PC-3 (cell line): Measurements from ENCODE around the gene TLE3.

Experiments used
- EZH2phosphoT487 ChIP-seq: fragments of 300-600 bp; sonication (generic); IDR thresholded peaks from 2 replicates; pipeline ENCODE4 v1.6.1; 2018; ENCODE audit warnings: mild to moderate bottlenecking, antibody characterized with exemption, low read length, borderline replicate concordance
- TF ChIP-seq, protein P1 (sequence below): fragments of 300-600 bp; sonication (generic); conservative IDR thresholded peaks from 2 replicates; pipeline ENCODE4 v1.5.1; 2017; ENCODE audit warnings: antibody characterized with exemption, low read depth, mild to moderate bottlenecking, low read length

DNA sequence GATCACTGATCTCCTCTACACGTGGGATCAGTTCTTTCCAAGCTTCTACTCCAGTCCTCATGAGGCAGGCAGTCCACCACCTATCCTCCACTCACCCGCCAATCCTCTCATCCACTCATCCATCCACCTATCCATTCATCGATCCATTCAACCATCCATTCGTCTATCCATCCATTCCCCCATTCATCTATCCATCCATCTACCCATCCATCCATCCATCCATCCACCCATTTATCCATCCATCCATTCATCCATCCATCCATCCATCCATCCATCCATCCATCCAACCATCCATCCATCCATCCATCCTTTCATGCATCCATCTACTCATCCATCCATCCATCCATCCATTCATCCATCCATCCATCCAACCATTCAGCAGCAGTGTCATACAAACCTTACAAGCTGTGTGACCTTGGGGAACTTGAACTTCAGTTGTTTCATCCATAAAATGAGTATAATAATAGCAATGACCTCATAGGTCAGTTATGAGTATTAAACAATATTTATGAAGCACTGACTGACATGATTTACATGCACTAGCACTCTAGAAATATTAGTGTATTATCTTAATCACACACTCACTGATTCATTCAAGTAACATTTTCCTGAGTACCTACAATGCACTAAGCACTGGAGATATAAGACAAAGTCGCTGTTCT lies 55.0 kb downstream of the TLE3 start:
- TF ChIP-seq, protein P1, sequence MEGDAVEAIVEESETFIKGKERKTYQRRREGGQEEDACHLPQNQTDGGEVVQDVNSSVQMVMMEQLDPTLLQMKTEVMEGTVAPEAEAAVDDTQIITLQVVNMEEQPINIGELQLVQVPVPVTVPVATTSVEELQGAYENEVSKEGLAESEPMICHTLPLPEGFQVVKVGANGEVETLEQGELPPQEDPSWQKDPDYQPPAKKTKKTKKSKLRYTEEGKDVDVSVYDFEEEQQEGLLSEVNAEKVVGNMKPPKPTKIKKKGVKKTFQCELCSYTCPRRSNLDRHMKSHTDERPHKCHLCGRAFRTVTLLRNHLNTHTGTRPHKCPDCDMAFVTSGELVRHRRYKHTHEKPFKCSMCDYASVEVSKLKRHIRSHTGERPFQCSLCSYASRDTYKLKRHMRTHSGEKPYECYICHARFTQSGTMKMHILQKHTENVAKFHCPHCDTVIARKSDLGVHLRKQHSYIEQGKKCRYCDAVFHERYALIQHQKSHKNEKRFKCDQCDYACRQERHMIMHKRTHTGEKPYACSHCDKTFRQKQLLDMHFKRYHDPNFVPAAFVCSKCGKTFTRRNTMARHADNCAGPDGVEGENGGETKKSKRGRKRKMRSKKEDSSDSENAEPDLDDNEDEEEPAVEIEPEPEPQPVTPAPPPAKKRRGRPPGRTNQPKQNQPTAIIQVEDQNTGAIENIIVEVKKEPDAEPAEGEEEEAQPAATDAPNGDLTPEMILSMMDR = no peak
- TF ChIP-seq EZH2phosphoT487 = no peak
